ENCODE data around the gene RSAD2.

Gene RSAD2

GRCh38 chr2:6909431-6910385 lies 32.1 kb downstream of the RSAD2 start:
- DNase-seq: no peak

- no peak for DNase-seq
Measured at GRCh38 chr2:6911721-6912120, 34.1 kb downstream of the RSAD2 start.

GRCh38 chr2:6913415-6914157 lies 36.0 kb downstream of the RSAD2 start:
- no peak for DNase-seq

- no peak for DNase-seq
Measured at GRCh38 chr2:6914828-6915227, 37.3 kb downstream of the RSAD2 start.

- peak; percentile 37 for DNase-seq
Measured at GRCh38 chr2:6915399-6915798, 37.8 kb downstream of the RSAD2 start.

- no peak for DNase-seq
Measured at GRCh38 chr2:6916224-6916623, 38.6 kb downstream of the RSAD2 start.

GRCh38 chr2:6916736-6917070 lies 39.1 kb downstream of the RSAD2 start:
- DNase-seq: no peak

GRCh38 chr2:6917071-6917760 lies 39.6 kb downstream of the RSAD2 start, which contains the start of gene RNF144A:
RNF144A (plus strand) TSS chr2:6917412; CDS start chr2:6996927, 79,515 bp downstream.
- peak; percentile 79 for DNase-seq

GRCh38 chr2:6917761-6918421 lies 40.3 kb downstream of the RSAD2 start:
- no peak for DNase-seq

- DNase-seq: peak; percentile 27
Measured at GRCh38 chr2:6919901-6920742, 42.5 kb downstream of the RSAD2 start.

- DNase-seq: no peak
Measured at GRCh38 chr2:6920743-6921064, 43.1 kb downstream of the RSAD2 start.

GRCh38 chr2:6921321-6921922 lies 43.8 kb downstream of the RSAD2 start:
- no peak for DNase-seq

- no peak for DNase-seq
Measured at GRCh38 chr2:6922201-6922656, 44.7 kb downstream of the RSAD2 start.

- DNase-seq: no peak
Measured at GRCh38 chr2:6923319-6923718, 45.7 kb downstream of the RSAD2 start.

- no peak for DNase-seq
Measured at GRCh38 chr2:6924101-6924923, 46.7 kb downstream of the RSAD2 start.

GRCh38 chr2:6924924-6925409 lies 47.4 kb downstream of the RSAD2 start:
- no peak for DNase-seq

GRCh38 chr2:6926071-6926732 lies 48.6 kb downstream of the RSAD2 start:
- DNase-seq: peak; percentile 13

- DNase-seq: no peak
Measured at GRCh38 chr2:6927186-6927585, 49.6 kb downstream of the RSAD2 start.

- no peak for DNase-seq
Measured at GRCh38 chr2:6927753-6928152, 50.2 kb downstream of the RSAD2 start.

GRCh38 chr2:6928452-6928851 lies 50.9 kb downstream of the RSAD2 start:
- no peak for DNase-seq

All from midbrain (tissue), 1 donor.